Ishikawa (cell line): ENCODE results near the gene SCGB1D1.

Experiments used
- CEBPB ChIP-seq: IDR thresholded peaks from 2 replicates; pipeline ENCODE4 v1.6.1; 2012
- CREB1 ChIP-seq: IDR thresholded peaks from 2 replicates; pipeline ENCODE4 v1.6.1; 2012; ENCODE audit warnings: low read depth
- EGR1 ChIP-seq: IDR thresholded peaks from 2 replicates; pipeline ENCODE4 v1.6.1; 2012
- EP300 ChIP-seq: IDR thresholded peaks from 2 replicates; pipeline ENCODE4 v1.6.1; 2012; ENCODE audit warnings: borderline replicate concordance
- FOXM1 ChIP-seq: IDR thresholded peaks from 2 replicates; pipeline ENCODE4 v1.6.1; 2012; ENCODE audit warnings: low read depth, borderline replicate concordance
- MAX ChIP-seq: IDR thresholded peaks from 2 replicates; pipeline ENCODE4 v1.6.1; 2012
- NFIC ChIP-seq: IDR thresholded peaks from 2 replicates; pipeline ENCODE4 v1.6.1; 2012
- RAD21 ChIP-seq: IDR thresholded peaks from 2 replicates; pipeline ENCODE4 v1.6.1; 2012; ENCODE audit warnings: low read depth
- REST ChIP-seq: IDR thresholded peaks from 2 replicates; pipeline ENCODE4 v1.6.1; 2012; ENCODE audit warnings: low read depth, mild to moderate bottlenecking
- TAF1 ChIP-seq: IDR thresholded peaks from 2 replicates; pipeline ENCODE4 v1.6.1; 2012; ENCODE audit warnings: low read depth, mild to moderate bottlenecking
- TCF12 ChIP-seq: IDR thresholded peaks from 2 replicates; pipeline ENCODE4 v1.6.1; 2012; ENCODE audit warnings: low read depth
- TEAD4 ChIP-seq: IDR thresholded peaks from 2 replicates; pipeline ENCODE4 v1.6.1; 2012
- USF1 ChIP-seq: IDR thresholded peaks from 2 replicates; pipeline ENCODE4 v1.6.1; 2012
- YY1 ChIP-seq: IDR thresholded peaks from 2 replicates; pipeline ENCODE4 v1.6.1; 2012; ENCODE audit warnings: low read depth
- ZBTB7A ChIP-seq: IDR thresholded peaks from 2 replicates; pipeline ENCODE4 v1.6.1; 2012; ENCODE audit warnings: low read depth

The SCGB1D1 gene

GRCh38 chr11:62143727-62144126, 46.3 kb upstream of the SCGB1D1 start:
- TF ChIP-seq TCF12 = no peak
- no peak for TF ChIP-seq MAX
- TF ChIP-seq CEBPB = no peak
- no peak for TF ChIP-seq FOXM1
- no peak for TF ChIP-seq EGR1
- no peak for TF ChIP-seq RAD21
- TF ChIP-seq NFIC = no peak
- TF ChIP-seq EP300 = no peak
- TF ChIP-seq ZBTB7A = no peak
- no peak for TF ChIP-seq REST

DNA sequence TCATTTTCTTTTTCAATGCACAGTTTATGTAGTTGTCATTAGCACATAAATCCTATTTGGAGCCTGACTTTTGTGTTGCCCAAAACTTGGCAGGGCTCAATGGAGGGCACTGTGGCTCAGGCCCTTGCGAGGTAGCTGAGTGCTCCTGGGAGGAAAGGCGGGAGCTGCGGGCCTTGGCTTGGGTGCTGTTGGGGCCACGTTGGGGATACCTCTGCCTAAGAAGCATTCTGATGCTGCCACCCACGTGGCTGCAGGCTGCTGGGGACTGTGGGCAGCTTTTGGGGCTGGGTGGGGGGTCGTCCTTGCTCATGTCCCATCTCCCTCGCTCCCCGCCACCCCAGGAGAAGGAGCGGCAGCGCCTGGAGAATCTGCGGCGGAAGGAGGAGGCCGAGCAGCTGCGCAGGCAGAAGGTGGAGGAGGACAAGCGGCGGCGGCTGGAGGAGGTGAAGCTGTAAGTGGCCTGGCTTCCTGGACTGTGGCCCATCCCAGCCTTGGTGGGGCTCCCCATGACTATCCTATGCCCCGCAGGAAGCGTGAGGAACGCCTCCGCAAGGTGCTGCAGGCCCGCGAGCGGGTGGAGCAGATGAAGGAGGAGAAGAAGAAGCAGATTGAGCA, 45.3 kb upstream of the SCGB1D1 start:
- TF ChIP-seq CREB1 (no peak), TCF12 (no peak)

GRCh38 chr11:62145261-62145871, 44.6 kb upstream of the SCGB1D1 start:
- TF ChIP-seq YY1 = no peak
- TF ChIP-seq USF1 = no peak

DNA sequence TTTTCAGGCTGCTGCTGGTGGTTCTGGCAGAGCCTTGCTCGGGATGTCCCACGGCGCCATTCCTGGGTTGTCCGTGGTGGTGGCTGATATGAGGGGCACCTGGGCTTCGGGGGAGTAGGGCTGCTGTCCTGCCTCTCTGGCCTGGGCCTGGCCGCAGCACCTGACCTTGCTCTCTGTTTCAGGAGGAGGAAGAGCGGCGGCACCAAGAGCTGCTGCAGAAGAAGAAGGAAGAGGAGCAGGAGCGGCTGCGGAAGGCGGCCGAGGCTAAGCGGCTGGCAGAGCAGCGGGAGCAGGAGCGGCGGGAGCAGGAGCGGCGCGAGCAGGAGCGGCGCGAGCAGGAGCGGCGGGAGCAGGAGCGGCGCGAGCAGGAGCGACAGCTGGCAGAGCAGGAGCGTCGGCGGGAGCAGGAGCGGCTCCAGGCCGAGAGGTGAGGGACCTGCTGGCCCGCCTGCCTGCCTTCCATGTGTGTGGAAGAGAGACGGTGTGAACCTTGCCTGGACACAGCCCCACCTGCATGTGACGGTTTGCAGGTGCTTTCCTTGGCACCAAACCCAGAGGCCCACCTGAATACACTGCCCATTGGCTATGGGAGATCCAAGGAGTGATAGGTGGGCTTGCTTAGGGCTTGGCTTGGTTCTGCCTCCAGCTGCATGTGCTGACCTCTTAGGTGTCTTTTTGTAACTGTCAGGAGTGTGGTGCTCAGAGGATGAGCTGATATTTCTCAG, 43.4 kb upstream of the SCGB1D1 start:
- no peak for TF ChIP-seq ZBTB7A
- no peak for TF ChIP-seq EGR1
- TF ChIP-seq CEBPB = no peak
- TF ChIP-seq TEAD4 = no peak
- TF ChIP-seq RAD21 = no peak
- no peak for TF ChIP-seq TAF1

DNA sequence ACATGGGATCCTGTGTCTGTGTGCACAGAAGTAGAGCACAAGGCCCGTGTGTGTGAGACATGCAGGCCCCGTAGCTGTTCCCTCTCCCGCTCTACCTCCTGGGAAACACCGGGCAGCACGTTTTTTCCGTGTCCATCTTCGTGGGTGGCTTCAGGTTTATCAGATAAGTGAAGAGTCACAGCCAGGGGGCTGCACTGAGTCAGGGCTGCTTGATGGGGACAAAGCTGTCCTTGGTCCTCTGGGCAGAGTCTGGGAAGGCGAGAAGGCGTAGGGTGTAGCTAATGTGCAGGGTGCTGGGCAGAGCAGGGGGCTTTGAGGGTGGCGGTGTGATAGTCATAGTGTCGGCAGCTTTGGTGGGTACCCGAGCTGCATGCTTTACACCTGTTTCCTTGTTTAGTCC, 42.5 kb upstream of the SCGB1D1 start:
- no peak for TF ChIP-seq TCF12
- TF ChIP-seq ZBTB7A = no peak
- no peak for TF ChIP-seq CEBPB
- no peak for TF ChIP-seq FOXM1
- TF ChIP-seq MAX = no peak
- TF ChIP-seq EGR1 = no peak
- TF ChIP-seq EP300 = no peak
- TF ChIP-seq CREB1 = no peak
- TF ChIP-seq REST = no peak
- TF ChIP-seq USF1 = no peak
- no peak for TF ChIP-seq TEAD4
- TF ChIP-seq YY1 = no peak
- no peak for TF ChIP-seq NFIC
- no peak for TF ChIP-seq RAD21

- no peak for TF ChIP-seq TEAD4
- no peak for TF ChIP-seq EGR1
- no peak for TF ChIP-seq CREB1
Measured at GRCh38 chr11:62148271-62148980, 41.6 kb upstream of the SCGB1D1 start.
